Measurements from ENCODE around the gene ZNF763.
"Not testable (repeated sequence)": the region's sequence is repeated elsewhere in the genome, so short reads cannot be mapped to it uniquely, and the experiment has no call there.

ZNF763 gene

GRCh38 chr19:11987405-11988281 lies 22.8 kb downstream of the ZNF763 start:
- peak; percentile 93 to 98 for DNase-seq (ENCODE audit: low read depth in 1 of 2, low spot score in 1 of 2)
- Histone ChIP-seq H3K4me3 (replicated peaks; ENCODE audit: insufficient read depth, low read length) (peak overlapping the region; percentile 91), H3K27ac (replicated peaks) (peak overlapping the region; percentile 94)

GRCh38 chr19:11989112-11989456 lies 24.2 kb downstream of the ZNF763 start:
- DNase-seq (ENCODE audit: low read depth in 1 of 2, low spot score in 1 of 2), result no peak
- no peaks in the 10 kb centered on the region for H3K27me3 ChIP-seq (ENCODE audit: insufficient read depth, poor library complexity, severe bottlenecking)
- no peak overlapping the region for H3K4me3 ChIP-seq (replicated peaks; ENCODE audit: insufficient read depth, low read length)
- TF ChIP-seq GABPA (IDR thresholded peaks at IDR 0.05; ENCODE audit: low read depth), result no peak
- TF ChIP-seq POLR2AphosphoS5 (IDR thresholded peaks at IDR 0.05; ENCODE audit: low read depth), result no peak
- TF ChIP-seq SPI1 (IDR thresholded peaks at IDR 0.05; ENCODE audit: borderline replicate concordance, low read depth), result no peak
- TF ChIP-seq REST (IDR thresholded peaks at IDR 0.05; ENCODE audit: insufficient replicate concordance, low read depth), result no peak
- TF ChIP-seq, protein P1, sequence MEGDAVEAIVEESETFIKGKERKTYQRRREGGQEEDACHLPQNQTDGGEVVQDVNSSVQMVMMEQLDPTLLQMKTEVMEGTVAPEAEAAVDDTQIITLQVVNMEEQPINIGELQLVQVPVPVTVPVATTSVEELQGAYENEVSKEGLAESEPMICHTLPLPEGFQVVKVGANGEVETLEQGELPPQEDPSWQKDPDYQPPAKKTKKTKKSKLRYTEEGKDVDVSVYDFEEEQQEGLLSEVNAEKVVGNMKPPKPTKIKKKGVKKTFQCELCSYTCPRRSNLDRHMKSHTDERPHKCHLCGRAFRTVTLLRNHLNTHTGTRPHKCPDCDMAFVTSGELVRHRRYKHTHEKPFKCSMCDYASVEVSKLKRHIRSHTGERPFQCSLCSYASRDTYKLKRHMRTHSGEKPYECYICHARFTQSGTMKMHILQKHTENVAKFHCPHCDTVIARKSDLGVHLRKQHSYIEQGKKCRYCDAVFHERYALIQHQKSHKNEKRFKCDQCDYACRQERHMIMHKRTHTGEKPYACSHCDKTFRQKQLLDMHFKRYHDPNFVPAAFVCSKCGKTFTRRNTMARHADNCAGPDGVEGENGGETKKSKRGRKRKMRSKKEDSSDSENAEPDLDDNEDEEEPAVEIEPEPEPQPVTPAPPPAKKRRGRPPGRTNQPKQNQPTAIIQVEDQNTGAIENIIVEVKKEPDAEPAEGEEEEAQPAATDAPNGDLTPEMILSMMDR (IDR thresholded peaks at IDR 0.05; ENCODE audit: insufficient read depth, low read length), result no peak
- H3K27ac ChIP-seq (replicated peaks), result no peak overlapping the region

More at GRCh38 chr19:11987405-11988281, 22.8 kb downstream of the ZNF763 start:
- H3K27me3 ChIP-seq (ENCODE audit: insufficient read depth, poor library complexity, severe bottlenecking), result no peaks in the 10 kb centered on the region
- TF ChIP-seq POLR2AphosphoS5 (IDR thresholded peaks at IDR 0.05; ENCODE audit: low read depth) (peak; percentile 90), GABPA (IDR thresholded peaks at IDR 0.05; ENCODE audit: low read depth) (0 out of 2 replicates have a peak, but pooled peaks have one; percentile 61), SPI1 (IDR thresholded peaks at IDR 0.05; ENCODE audit: borderline replicate concordance, low read depth) (peak; percentile 19; the same call in 1 of the 2 replicates), REST (IDR thresholded peaks at IDR 0.05; ENCODE audit: insufficient replicate concordance, low read depth) (peak; percentile 74)
- TF ChIP-seq, protein P1 (IDR thresholded peaks at IDR 0.05; ENCODE audit: insufficient read depth, low read length), result no peak

GRCh38 chr19:11991921-11992320 lies 27.1 kb downstream of the ZNF763 start:
- H3K4me3 ChIP-seq (replicated peaks; ENCODE audit: insufficient read depth, low read length); H3K27me3 ChIP-seq (ENCODE audit: insufficient read depth, poor library complexity, severe bottlenecking); H3K27ac ChIP-seq (replicated peaks); DNase-seq (ENCODE audit: low read depth in 1 of 2, low spot score in 1 of 2): not testable (repeated sequence)

GRCh38 chr19:11995174-11995573 lies 30.3 kb downstream of the ZNF763 start:
- no peak for TF ChIP-seq SPI1 (IDR thresholded peaks at IDR 0.05; ENCODE audit: borderline replicate concordance, low read depth)
- TF ChIP-seq, protein P1 (IDR thresholded peaks at IDR 0.05; ENCODE audit: insufficient read depth, low read length), result no peak
- TF ChIP-seq GABPA (IDR thresholded peaks at IDR 0.05; ENCODE audit: low read depth), result no peak
- TF ChIP-seq REST (IDR thresholded peaks at IDR 0.05; ENCODE audit: insufficient replicate concordance, low read depth), result no peak
- TF ChIP-seq POLR2AphosphoS5 (IDR thresholded peaks at IDR 0.05; ENCODE audit: low read depth), result no peak

More at GRCh38 chr19:11995174-11995573, 30.3 kb downstream of the ZNF763 start:
- no peak for DNase-seq (ENCODE audit: low read depth in 1 of 2, low spot score in 1 of 2)
- Histone ChIP-seq H3K4me3 (replicated peaks; ENCODE audit: insufficient read depth, low read length) (no peak overlapping the region), H3K27ac (replicated peaks) (no peak overlapping the region), H3K27me3 (ENCODE audit: insufficient read depth, poor library complexity, severe bottlenecking) (no peaks in the 10 kb centered on the region)
